GM18858 (cell line): ENCODE results near the gene PLCB1.

Experiments used
- ATAC-seq: cut with Tn5 transposase; IDR thresholded peaks from one replicate; pipeline ENCODE4 v1.9.1; 2021; ENCODE audit not compliant: unreplicated experiment

The PLCB1 gene

GRCh38 chr20:8671370-8671961 lies 539.4 kb downstream of the PLCB1 start:
- ATAC-seq: no peak

GRCh38 chr20:8673116-8673515 lies 541.0 kb downstream of the PLCB1 start:
- no peak for ATAC-seq

- ATAC-seq: no peak
These were observed 543.8 kb downstream of the PLCB1 start for GRCh38 chr20:8675896-8676295.

GRCh38 chr20:8678098-8678776 lies 546.2 kb downstream of the PLCB1 start:
- ATAC-seq: no peak

- ATAC-seq: no peak
These were observed 557.3 kb downstream of the PLCB1 start for GRCh38 chr20:8689337-8689736.

- no peak for ATAC-seq
These were observed 558.0 kb downstream of the PLCB1 start for GRCh38 chr20:8690074-8690473.

- ATAC-seq: no peak
These were observed 561.6 kb downstream of the PLCB1 start for GRCh38 chr20:8693709-8694108.

- no peak for ATAC-seq
These were observed 568.7 kb downstream of the PLCB1 start for GRCh38 chr20:8700756-8701155.

- ATAC-seq: no peak
These were observed 575.1 kb downstream of the PLCB1 start for GRCh38 chr20:8706961-8707700.

- no peak for ATAC-seq
These were observed 577.6 kb downstream of the PLCB1 start for GRCh38 chr20:8709627-8710026.

GRCh38 chr20:8711501-8711900 lies 579.4 kb downstream of the PLCB1 start:
- no peak for ATAC-seq

GRCh38 chr20:8714206-8714605 lies 582.1 kb downstream of the PLCB1 start:
- no peak for ATAC-seq

GRCh38 chr20:8718279-8718678 lies 586.2 kb downstream of the PLCB1 start:
- ATAC-seq: no peak

GRCh38 chr20:8720089-8720488 lies 588.0 kb downstream of the PLCB1 start:
- ATAC-seq: no peak

GRCh38 chr20:8721098-8721497 lies 589.0 kb downstream of the PLCB1 start:
- ATAC-seq: no peak

- ATAC-seq: peak; percentile 73
These were observed 590.3 kb downstream of the PLCB1 start for GRCh38 chr20:8722277-8722928.

GRCh38 chr20:8723296-8723695 lies 591.2 kb downstream of the PLCB1 start:
- no peak for ATAC-seq

GRCh38 chr20:8724884-8725283 lies 592.8 kb downstream of the PLCB1 start:
- no peak for ATAC-seq

- ATAC-seq: no peak
These were observed 594.4 kb downstream of the PLCB1 start for GRCh38 chr20:8726460-8726859.

GRCh38 chr20:8735014-8735413 lies 602.9 kb downstream of the PLCB1 start:
- ATAC-seq: no peak

GRCh38 chr20:8735674-8736073 lies 603.6 kb downstream of the PLCB1 start:
- ATAC-seq: no peak

- peak; percentile 95 for ATAC-seq
These were observed 608.2 kb downstream of the PLCB1 start for GRCh38 chr20:8740265-8740664.
